NB4 (cell line): ENCODE measurements around the gene NFIX.

ENCODE experiments used
- DNase-seq: peaks from one replicate; pipeline ENCODE4 v3.0.0; 2010; ENCODE audit warnings: low read depth
- H3K4me3 ChIP-seq: one replicate; pipeline ENCODE4 v1.5.1; 2011; ENCODE audit warnings: mild to moderate bottlenecking, low read depth, low read length, moderate library complexity
- MYC ChIP-seq: IDR thresholded peaks from 2 replicates; pipeline ENCODE4 v1.6.1; 2011; ENCODE audit warnings: low read depth, low read length
- POLR2A ChIP-seq: IDR thresholded peaks from 2 replicates; pipeline ENCODE4 v1.6.1; 2011; ENCODE audit warnings: mild to moderate bottlenecking; ENCODE audit not compliant: insufficient read length; ENCODE audit errors: extremely low read depth
- TF ChIP-seq, protein P1 (sequence below): IDR thresholded peaks from 2 replicates; pipeline ENCODE4 v1.6.1; 2011; ENCODE audit warnings: low read depth, low read length
- TF ChIP-seq, protein P2 (sequence below): IDR thresholded peaks from one replicate; pipeline ENCODE4 v1.5.1; 2012; ENCODE audit warnings: low read depth, low read length

Gene NFIX

DNA sequence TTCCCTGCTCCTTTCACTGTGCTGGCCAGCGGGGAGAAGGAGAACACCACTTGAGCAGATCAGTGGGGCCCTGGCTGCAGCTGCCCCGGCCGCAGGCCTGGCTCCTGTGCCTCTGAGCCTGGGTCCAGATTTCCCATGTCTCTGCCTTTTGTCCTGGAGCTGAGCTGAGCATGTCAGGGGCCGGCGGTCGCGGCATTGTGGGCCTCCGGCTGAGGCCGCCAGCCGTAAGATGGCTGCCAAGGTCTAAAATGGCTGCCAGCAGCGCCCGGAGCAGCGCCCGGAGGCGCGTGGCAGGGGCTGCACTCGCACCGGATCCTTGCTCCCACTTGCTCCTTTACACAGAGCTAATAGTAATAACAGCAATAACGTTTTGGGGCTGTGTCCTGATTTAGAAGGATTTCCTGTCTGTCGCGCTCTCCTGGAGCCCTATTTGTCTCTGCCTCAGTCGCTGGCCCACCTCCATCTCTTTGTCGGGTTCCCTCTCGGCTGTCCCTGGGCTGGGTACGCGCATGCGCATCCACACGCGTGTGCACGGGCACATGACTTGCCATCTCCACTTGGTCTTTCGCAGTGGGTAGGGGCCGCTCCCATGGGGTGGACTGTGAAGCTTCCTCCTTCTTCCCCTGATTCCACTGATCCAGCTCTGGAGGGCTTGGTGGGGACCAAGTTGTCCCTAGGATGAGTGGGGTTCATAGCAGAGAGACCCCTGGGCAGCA is 75.3 kb downstream of the NFIX start:
- TF ChIP-seq, protein P1, sequence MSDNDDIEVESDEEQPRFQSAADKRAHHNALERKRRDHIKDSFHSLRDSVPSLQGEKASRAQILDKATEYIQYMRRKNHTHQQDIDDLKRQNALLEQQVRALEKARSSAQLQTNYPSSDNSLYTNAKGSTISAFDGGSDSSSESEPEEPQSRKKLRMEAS, result no peak
- no peak for TF ChIP-seq MYC
- TF ChIP-seq, protein P2, sequence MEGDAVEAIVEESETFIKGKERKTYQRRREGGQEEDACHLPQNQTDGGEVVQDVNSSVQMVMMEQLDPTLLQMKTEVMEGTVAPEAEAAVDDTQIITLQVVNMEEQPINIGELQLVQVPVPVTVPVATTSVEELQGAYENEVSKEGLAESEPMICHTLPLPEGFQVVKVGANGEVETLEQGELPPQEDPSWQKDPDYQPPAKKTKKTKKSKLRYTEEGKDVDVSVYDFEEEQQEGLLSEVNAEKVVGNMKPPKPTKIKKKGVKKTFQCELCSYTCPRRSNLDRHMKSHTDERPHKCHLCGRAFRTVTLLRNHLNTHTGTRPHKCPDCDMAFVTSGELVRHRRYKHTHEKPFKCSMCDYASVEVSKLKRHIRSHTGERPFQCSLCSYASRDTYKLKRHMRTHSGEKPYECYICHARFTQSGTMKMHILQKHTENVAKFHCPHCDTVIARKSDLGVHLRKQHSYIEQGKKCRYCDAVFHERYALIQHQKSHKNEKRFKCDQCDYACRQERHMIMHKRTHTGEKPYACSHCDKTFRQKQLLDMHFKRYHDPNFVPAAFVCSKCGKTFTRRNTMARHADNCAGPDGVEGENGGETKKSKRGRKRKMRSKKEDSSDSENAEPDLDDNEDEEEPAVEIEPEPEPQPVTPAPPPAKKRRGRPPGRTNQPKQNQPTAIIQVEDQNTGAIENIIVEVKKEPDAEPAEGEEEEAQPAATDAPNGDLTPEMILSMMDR, result no peak
- TF ChIP-seq POLR2A, result no peak
- no peak for DNase-seq

DNA sequence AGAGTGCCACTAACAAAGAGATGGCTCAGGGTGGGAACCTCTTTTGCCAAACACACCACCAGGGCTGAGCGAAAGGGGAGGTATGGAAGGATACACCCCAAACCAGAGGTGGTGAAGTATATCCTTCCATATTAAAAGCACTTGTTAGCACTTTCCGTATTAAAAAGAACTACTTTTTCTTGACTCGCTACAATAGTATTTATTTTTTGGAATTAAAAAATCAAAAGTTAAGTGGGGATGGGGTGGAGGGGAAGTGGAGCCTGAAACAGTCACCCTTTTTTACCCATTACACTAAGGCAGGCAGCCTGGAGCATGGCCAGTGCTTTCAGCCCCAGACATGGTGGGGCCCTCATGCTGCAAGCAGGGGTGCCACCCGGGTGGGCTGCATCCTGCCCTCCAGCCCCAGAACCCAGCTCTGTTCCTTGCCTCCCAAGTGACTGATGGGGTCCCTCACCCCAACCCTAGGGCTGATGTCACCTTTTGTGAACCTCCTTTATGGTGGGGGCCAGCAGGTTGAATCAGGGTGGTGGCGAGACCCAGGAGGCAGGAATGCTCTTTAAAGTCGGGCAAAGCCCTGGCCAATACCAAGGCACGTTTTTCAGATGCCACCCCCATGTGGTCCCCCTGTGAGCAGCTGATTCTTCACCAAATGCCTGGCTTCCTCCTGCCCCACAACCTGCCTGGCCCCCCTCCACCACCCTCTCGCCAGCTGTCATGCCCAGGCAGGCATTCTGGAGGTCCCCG is 76.3 kb downstream of the NFIX start:
- no peak for TF ChIP-seq MYC
- TF ChIP-seq, protein P1, result no peak
- TF ChIP-seq, protein P2, result no peak
- TF ChIP-seq POLR2A, result no peak
- no peak overlapping the region for H3K4me3 ChIP-seq
- no peak for DNase-seq

More for the DNA sequence above, 75.3 kb downstream of the NFIX start:
- no peak overlapping the region for H3K4me3 ChIP-seq

DNA sequence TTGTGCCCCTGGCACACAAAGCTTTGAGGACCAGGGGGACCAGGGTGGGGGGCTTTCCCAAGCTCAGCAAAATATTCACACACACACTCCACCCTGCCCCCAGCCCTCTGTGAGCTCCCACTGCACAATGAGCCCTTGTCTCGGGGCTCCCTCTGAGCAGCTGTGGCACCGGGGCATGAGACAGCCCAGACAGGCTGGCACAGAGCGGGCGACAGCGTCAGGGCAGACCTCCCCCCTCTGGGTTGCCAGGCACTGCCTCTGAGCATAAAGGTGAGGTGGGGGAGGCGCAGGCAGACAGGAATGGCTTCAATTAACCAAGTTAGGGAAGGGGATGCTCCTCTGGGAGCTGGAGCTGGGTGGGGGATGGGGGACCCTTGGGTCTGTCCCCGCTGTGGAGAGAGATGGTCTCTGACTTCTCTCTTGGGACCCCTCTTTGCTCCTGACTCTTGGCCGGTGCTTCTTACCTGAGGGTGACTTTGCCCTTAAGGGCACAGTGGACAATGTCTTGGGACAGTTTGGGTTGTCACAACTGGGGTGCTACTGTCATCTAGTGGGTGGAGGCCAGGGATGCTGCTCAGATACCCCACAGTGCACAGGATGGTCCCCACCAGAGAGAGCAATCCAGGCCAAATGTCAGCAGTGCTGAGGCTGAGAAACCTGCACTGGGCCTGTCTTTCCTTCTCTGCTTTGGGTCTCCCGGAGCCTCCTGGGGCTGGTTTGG is 77.1 kb downstream of the NFIX start:
- no peak for DNase-seq
- TF ChIP-seq, protein P1, result no peak
- TF ChIP-seq POLR2A, result no peak
- TF ChIP-seq, protein P2, result no peak
- TF ChIP-seq MYC, result no peak
- no peak overlapping the region for H3K4me3 ChIP-seq

DNA sequence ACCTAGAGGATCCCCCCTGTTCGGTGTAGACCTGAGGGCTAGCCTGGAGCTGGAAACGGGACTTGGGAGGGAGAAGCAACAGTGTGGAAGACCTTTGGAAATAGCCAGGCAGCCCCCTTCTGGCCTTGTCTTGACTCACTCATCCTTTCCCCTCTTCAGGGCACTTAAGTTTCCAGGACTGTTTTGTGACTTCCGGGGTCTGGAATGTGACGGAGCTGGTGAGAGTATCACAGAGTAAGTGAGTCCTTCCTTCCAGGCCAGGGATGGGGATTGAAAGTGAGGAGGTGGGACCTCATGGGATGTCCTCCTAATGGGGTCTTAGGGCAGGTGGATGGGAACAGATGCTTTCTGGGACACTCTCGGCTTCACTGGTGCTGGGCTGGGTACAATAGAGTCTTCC is 78.0 kb downstream of the NFIX start:
- no peak overlapping the region for H3K4me3 ChIP-seq
- no peak for DNase-seq
- TF ChIP-seq MYC, result no peak
- TF ChIP-seq POLR2A, result no peak
- TF ChIP-seq, protein P2, result no peak
- TF ChIP-seq, protein P1, result no peak

DNA sequence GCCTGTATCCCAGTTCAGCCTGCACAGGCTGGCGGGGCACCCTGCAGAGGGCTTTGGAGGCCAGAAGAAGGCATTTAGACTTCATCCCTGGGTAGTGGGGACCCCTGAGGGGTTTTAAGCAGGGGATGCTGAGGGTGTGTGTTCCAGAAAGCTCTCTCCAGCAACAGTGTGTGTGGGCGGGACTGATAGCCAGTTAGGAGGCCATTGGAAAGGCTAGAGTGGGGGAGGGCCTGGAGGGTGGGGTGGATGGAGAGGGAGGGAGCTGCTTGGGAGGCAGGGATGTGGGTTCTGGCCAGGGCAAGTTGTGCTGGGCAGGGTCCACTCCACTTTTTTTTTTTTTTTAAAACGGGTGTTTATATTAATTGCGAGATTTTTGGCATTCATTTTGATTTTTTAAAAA is 79.1 kb downstream of the NFIX start:
- H3K4me3 ChIP-seq, result no peak overlapping the region
- TF ChIP-seq, protein P2, result no peak
- TF ChIP-seq, protein P1, result no peak
- no peak for TF ChIP-seq MYC
- no peak for TF ChIP-seq POLR2A
- DNase-seq, result no peak
